SH-SY5Y (cell line): ENCODE results near the gene FAM20B.

Experiments
- GATA2 ChIP-seq: IDR thresholded peaks from 2 replicates; pipeline ENCODE4 v1.6.1; 2011; ENCODE audit warnings: mild to moderate bottlenecking, low read depth, low read length
- GATA3 ChIP-seq: IDR thresholded peaks from 2 replicates; pipeline ENCODE4 v1.6.1; 2011; ENCODE audit warnings: low read depth, mild to moderate bottlenecking, low read length, moderate library complexity

- TF ChIP-seq GATA3: no peak
- no peak for TF ChIP-seq GATA2
These were observed 27.8 kb downstream of the FAM20B start for GRCh38 chr1:179053486-179053885.
